HepG2 (cell line): ENCODE measurements around the gene CTNND1. TPM values are rescaled to one million over a fixed set of nuclear protein-coding genes. Genes with fewer than 3 reads are reported as not detected.

Experiments used
- ASH2L ChIP-seq: fragments of 300-600, 200-600 bp; sonication (generic); IDR thresholded peaks from 2 replicates; pipeline ENCODE4 v1.7.0; 2017; ENCODE audit warnings: low read depth, mild to moderate bottlenecking, moderate library complexity, mixed read lengths, low read length; ENCODE audit not compliant: insufficient read length
- CREB1 ChIP-seq, 2 experiments: fragments of 450-650 bp in 1 of 2; IDR thresholded peaks; 2 replicates each; pipeline ENCODE4 v1.6.1; 2016 to 2017; ENCODE audit warnings: control low read depth in 1 of 2, mild to moderate bottlenecking in 1 of 2, missing compliant biosample characterization in 1 of 2, missing genetic modification characterization in 1 of 2
- ELF3 ChIP-seq: IDR thresholded peaks from 2 replicates; pipeline ENCODE4 v1.6.1; 2016; ENCODE audit warnings: missing genetic modification reagents, missing compliant biosample characterization
- FOSL2 ChIP-seq: sonication (generic); formaldehyde crosslinking; IDR thresholded peaks from 2 replicates; pipeline ENCODE4 v1.4.0; 2020; ENCODE audit warnings: missing genetic modification reagents
- JARID2 ChIP-seq: sonication (generic); formaldehyde crosslinking; IDR thresholded peaks from 2 replicates; pipeline ENCODE4 v1.8.1; 2023; ENCODE audit warnings: missing genetic modification reagents, inconsistent platforms; ENCODE audit not compliant: insufficient replicate concordance
- KAT7 ChIP-seq: IDR thresholded peaks from 2 replicates; pipeline ENCODE4 v1.6.1; 2018; ENCODE audit warnings: borderline replicate concordance, missing compliant biosample characterization
- KAT8 ChIP-seq: IDR thresholded peaks from 2 replicates; pipeline ENCODE4 v1.6.1; 2016; ENCODE audit warnings: missing genetic modification reagents, missing compliant biosample characterization
- MZF1 ChIP-seq: sonication (generic); formaldehyde crosslinking; IDR thresholded peaks from 2 replicates; pipeline ENCODE4 v1.8.1; 2023; ENCODE audit warnings: mild to moderate bottlenecking, missing genetic modification reagents, borderline replicate concordance
- NR2F2 ChIP-seq: IDR thresholded peaks from 2 replicates; pipeline ENCODE4 v1.6.1; 2012; ENCODE audit warnings: low read depth, inconsistent platforms, borderline replicate concordance
- PATZ1 ChIP-seq: sonication (generic); formaldehyde crosslinking; IDR thresholded peaks from 2 replicates; pipeline ENCODE4 v1.4.0; 2020; ENCODE audit warnings: missing genetic modification reagents
- PPARG ChIP-seq: conservative IDR thresholded peaks from 2 replicates; pipeline ENCODE4 v1.6.1; 2016; ENCODE audit warnings: missing biosample characterization, missing genetic modification reagents
- RAD51 ChIP-seq: fragments of 450-650 bp; IDR thresholded peaks from 2 replicates; pipeline ENCODE4 v1.6.1; 2016; ENCODE audit warnings: borderline replicate concordance
- STAG1 ChIP-seq: sonication (generic); formaldehyde crosslinking; IDR thresholded peaks from 2 replicates; pipeline ENCODE4 v1.4.0; 2020; ENCODE audit warnings: missing genetic modification reagents
- ZFY ChIP-seq: sonication (generic); formaldehyde crosslinking; IDR thresholded peaks from 2 replicates; pipeline ENCODE4 v1.4.0; 2020; ENCODE audit warnings: missing genetic modification reagents
- ZNF496 ChIP-seq: sonication (generic); formaldehyde crosslinking; IDR thresholded peaks from 2 replicates; pipeline ENCODE4 v1.8.1; 2023; ENCODE audit warnings: mild to moderate bottlenecking, moderate library complexity, missing genetic modification reagents; ENCODE audit not compliant: insufficient replicate concordance
- ZNF644 ChIP-seq: IDR thresholded peaks from 2 replicates; pipeline ENCODE4 v1.6.1; 2016; ENCODE audit warnings: low read depth
- ZNF660 ChIP-seq: sonication (generic); formaldehyde crosslinking; IDR thresholded peaks from 2 replicates; pipeline ENCODE4 v1.5.1; 2020; ENCODE audit warnings: mild to moderate bottlenecking, low read depth, missing genetic modification reagents, borderline replicate concordance
- ZNF703 ChIP-seq: sonication (generic); formaldehyde crosslinking; IDR thresholded peaks from 2 replicates; pipeline ENCODE4 v1.5.1; 2020; ENCODE audit warnings: missing genetic modification reagents, mild to moderate bottlenecking, moderate library complexity, borderline replicate concordance
- ZNF709 ChIP-seq: sonication (generic); formaldehyde crosslinking; IDR thresholded peaks from 2 replicates; pipeline ENCODE4 v1.5.0; 2020; ENCODE audit warnings: mild to moderate bottlenecking, missing genetic modification reagents
- ZNF83 ChIP-seq: sonication (generic); formaldehyde crosslinking; IDR thresholded peaks from 2 replicates; pipeline ENCODE4 v1.4.0; 2020; ENCODE audit warnings: missing genetic modification reagents, mild to moderate bottlenecking, borderline replicate concordance
- ZUFSP ChIP-seq: sonication (generic); formaldehyde crosslinking; IDR thresholded peaks from 2 replicates; pipeline ENCODE4 v1.9.0; 2021; ENCODE audit warnings: missing genetic modification reagents, mild to moderate bottlenecking, borderline replicate concordance
- ZZZ3 ChIP-seq: sonication (generic); formaldehyde crosslinking; IDR thresholded peaks from 2 replicates; pipeline ENCODE4 v1.4.0; 2020; ENCODE audit warnings: missing genetic modification reagents, mild to moderate bottlenecking, borderline replicate concordance
- polyA plus RNA-seq, 8 experiments: library from polyadenylated mRNA; depleted of rRNA in 3 of 8; stranded (reverse) in 7 of 8; unstranded in 1 of 8; fragments of >200 nt; fragmentation: Illumina TruSeq in 4 of 8; extraction: Trizol in 4 of 8; gene quantifications; 2 replicates each; pipeline versions ENCODE4 v1.2.1 to v1.2.3, GENCODE V29; 2011 to 2016; ENCODE audit warnings: low read depth in 4 of 8, missing spikeins in 1 of 8, mixed read lengths in 1 of 8; ENCODE audit not compliant: insufficient read depth in 1 of 8
- total RNA-seq, 5 experiments: library from RNA; depleted of rRNA; stranded (reverse); fragments of >200 nt; fragmentation: Illumina TruSeq; extraction: Trizol; gene quantifications; 2 replicates each; pipeline ENCODE4 v1.2.3, GENCODE V29; 2016; ENCODE audit warnings: low read depth in 1 of 5
- TF ChIP-seq, protein P1 (sequence below): sonication (generic); formaldehyde crosslinking; IDR thresholded peaks from 2 replicates; pipeline ENCODE4 v1.5.0; 2020; ENCODE audit warnings: missing genetic modification reagents
- TF ChIP-seq, protein P2 (sequence below): IDR thresholded peaks from 2 replicates; pipeline ENCODE4 v1.6.1; 2016; ENCODE audit warnings: missing compliant biosample characterization, missing genetic modification reagents, borderline replicate concordance

CTNND1 gene
- total and polyA plus RNA-seq, 2 of the 13 experiments (the other 11 are each of a cell fraction or from before 2014, with no cell fraction given), result 117 to 128 TPM

GRCh38 chr11:57798905-57799559 is 37.4 kb downstream of the CTNND1 start (continued):
- no peak for TF ChIP-seq ZNF703 (CRISPR knock-in tag)
- TF ChIP-seq, protein P1, sequence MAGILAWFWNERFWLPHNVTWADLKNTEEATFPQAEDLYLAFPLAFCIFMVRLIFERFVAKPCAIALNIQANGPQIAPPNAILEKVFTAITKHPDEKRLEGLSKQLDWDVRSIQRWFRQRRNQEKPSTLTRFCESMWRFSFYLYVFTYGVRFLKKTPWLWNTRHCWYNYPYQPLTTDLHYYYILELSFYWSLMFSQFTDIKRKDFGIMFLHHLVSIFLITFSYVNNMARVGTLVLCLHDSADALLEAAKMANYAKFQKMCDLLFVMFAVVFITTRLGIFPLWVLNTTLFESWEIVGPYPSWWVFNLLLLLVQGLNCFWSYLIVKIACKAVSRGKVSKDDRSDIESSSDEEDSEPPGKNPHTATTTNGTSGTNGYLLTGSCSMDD (CRISPR knock-in tag), result no peak
- TF ChIP-seq ZFY (CRISPR knock-in tag), result peak; percentile 43
- TF ChIP-seq ELF3, result peak; percentile 58; the same call in 1 of the 2 replicates
- TF ChIP-seq, protein P2, sequence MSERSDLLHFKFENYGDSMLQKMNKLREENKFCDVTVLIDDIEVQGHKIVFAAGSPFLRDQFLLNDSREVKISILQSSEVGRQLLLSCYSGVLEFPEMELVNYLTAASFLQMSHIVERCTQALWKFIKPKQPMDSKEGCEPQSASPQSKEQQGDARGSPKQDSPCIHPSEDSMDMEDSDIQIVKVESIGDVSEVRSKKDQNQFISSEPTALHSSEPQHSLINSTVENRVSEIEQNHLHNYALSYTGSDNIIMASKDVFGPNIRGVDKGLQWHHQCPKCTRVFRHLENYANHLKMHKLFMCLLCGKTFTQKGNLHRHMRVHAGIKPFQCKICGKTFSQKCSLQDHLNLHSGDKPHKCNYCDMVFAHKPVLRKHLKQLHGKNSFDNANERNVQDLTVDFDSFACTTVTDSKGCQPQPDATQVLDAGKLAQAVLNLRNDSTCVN (CRISPR knock-in tag), result 0 out of 2 replicates have a peak, but pooled peaks have one; percentile 37
- 0 out of 2 replicates have a peak, but pooled peaks have one; percentile 29 for TF ChIP-seq ZNF644 (CRISPR knock-in tag)
- no peak for TF ChIP-seq ZNF83 (CRISPR knock-in tag)
- TF ChIP-seq STAG1 (CRISPR knock-in tag), result 0 out of 2 replicates have a peak, but pooled peaks have one; percentile 13
- no peak for TF ChIP-seq CREB1 (IDR thresholded peaks at IDR 0.05)
- TF ChIP-seq CREB1 (CRISPR knock-in tag; IDR thresholded peaks at IDR 0.05), result peak; percentile 31; the same call in 1 of the 2 replicates
- peak; percentile 17; the same call in 1 of the 2 replicates for TF ChIP-seq NR2F2
- TF ChIP-seq ZZZ3 (CRISPR knock-in tag), result no peak
- no peak for TF ChIP-seq PPARG (CRISPR knock-in tag)
- TF ChIP-seq ZUFSP (CRISPR knock-in tag), result no peak
- no peak for TF ChIP-seq MZF1 (CRISPR knock-in tag)
- no peak for TF ChIP-seq ZNF709 (CRISPR knock-in tag)
- no peak for TF ChIP-seq RAD51
- TF ChIP-seq ZNF496 (CRISPR knock-in tag), result no peak
- TF ChIP-seq PATZ1, result no peak
- peak; percentile 64; the same call in 1 of the 2 replicates for TF ChIP-seq FOSL2 (CRISPR knock-in tag)
- no peak for TF ChIP-seq KAT7 (CRISPR knock-in tag)
- no peak for TF ChIP-seq JARID2 (CRISPR knock-in tag)
- TF ChIP-seq ASH2L, result peak; percentile 26
- TF ChIP-seq ZNF660, result no peak
- 0 out of 2 replicates have a peak, but pooled peaks have one; percentile 14 for TF ChIP-seq KAT8 (CRISPR knock-in tag)
